Measurements from ENCODE around the gene TFAP2D.

Gene TFAP2D

GRCh38 chr6:50713226-50713625, at the start of gene TFAP2D:
TFAP2D (plus strand) TSS chr6:50713526; CDS start chr6:50714056, 530 bp downstream.
- Histone ChIP-seq H3K27me3 (peaks cover 100% of the 10 kb centered on the region), H3K4me3 (ENCODE audit: low read depth in 1 of 2, low read length in 1 of 2) (no peak within 1 kb of the TSS)

GRCh38 chr6:50663806-50664205, 49.5 kb upstream of the TFAP2D start:
- TF ChIP-seq CTCF (IDR thresholded peaks at IDR 0.05), result no peak
- Histone ChIP-seq H3K9me3 (no peaks in the 10 kb centered on the region), H3K36me3 (no peaks in the 10 kb centered on the region), H3K27me3 (no peaks in the 10 kb centered on the region), H3K27ac (no peak overlapping the region), H3K4me3 (ENCODE audit: low read depth in 1 of 2, low read length in 1 of 2) (no peak overlapping the region), H3K4me1 (ENCODE audit: control insufficient read depth in 1 of 2, insufficient read depth in 1 of 2, low read depth in 1 of 2, low read length in 1 of 2) (no peaks in the 10 kb centered on the region)

More at GRCh38 chr6:50713226-50713625, at the start of gene TFAP2D:
- Histone ChIP-seq H3K27ac (no peak within 1 kb of the TSS), H3K36me3 (no peaks in the 10 kb centered on the region), H3K9me3 (no peaks in the 10 kb centered on the region), H3K4me1 (ENCODE audit: control insufficient read depth in 1 of 2, insufficient read depth in 1 of 2, low read depth in 1 of 2, low read length in 1 of 2) (no peaks in the 10 kb centered on the region)
- no peak for TF ChIP-seq CTCF (IDR thresholded peaks at IDR 0.05)

- no peak overlapping the region for H3K4me3 ChIP-seq (ENCODE audit: low read depth in 1 of 2, low read length in 1 of 2)
- no peaks in the 10 kb centered on the region for H3K27me3 ChIP-seq
- H3K27ac ChIP-seq, result no peak overlapping the region
- H3K9me3 ChIP-seq, result no peaks in the 10 kb centered on the region
- H3K4me1 ChIP-seq (ENCODE audit: control insufficient read depth in 1 of 2, insufficient read depth in 1 of 2, low read depth in 1 of 2, low read length in 1 of 2), result no peaks in the 10 kb centered on the region
- no peaks in the 10 kb centered on the region for H3K36me3 ChIP-seq
- no peak for TF ChIP-seq CTCF (IDR thresholded peaks at IDR 0.05)
Observed at GRCh38 chr6:50666089-50666488, 47.2 kb upstream of the TFAP2D start.

GRCh38 chr6:50681213-50681824, 32.0 kb upstream of the TFAP2D start:
- H3K27ac ChIP-seq, result no peak overlapping the region
- H3K9me3 ChIP-seq, result no peaks in the 10 kb centered on the region
- no peaks in the 10 kb centered on the region for H3K36me3 ChIP-seq
- no peaks in the 10 kb centered on the region for H3K27me3 ChIP-seq
- no peaks in the 10 kb centered on the region for H3K4me1 ChIP-seq (ENCODE audit: control insufficient read depth in 1 of 2, insufficient read depth in 1 of 2, low read depth in 1 of 2, low read length in 1 of 2)
- TF ChIP-seq CTCF (IDR thresholded peaks at IDR 0.05), result no peak
- H3K4me3 ChIP-seq (ENCODE audit: low read depth in 1 of 2, low read length in 1 of 2), result no peak overlapping the region

GRCh38 chr6:50689210-50689609, 24.1 kb upstream of the TFAP2D start:
- no peaks in the 10 kb centered on the region for H3K36me3 ChIP-seq
- H3K9me3 ChIP-seq, result no peaks in the 10 kb centered on the region
- no peak for TF ChIP-seq CTCF (IDR thresholded peaks at IDR 0.05)
- no peaks in the 10 kb centered on the region for H3K4me1 ChIP-seq (ENCODE audit: control insufficient read depth in 1 of 2, insufficient read depth in 1 of 2, low read depth in 1 of 2, low read length in 1 of 2)
- no peak overlapping the region for H3K27ac ChIP-seq
- H3K27me3 ChIP-seq, result no peaks in the 10 kb centered on the region
- H3K4me3 ChIP-seq (ENCODE audit: low read depth in 1 of 2, low read length in 1 of 2), result no peak overlapping the region

All from neutrophil (primary cell).